NCI-H1092 treated with DMSO at 0.1 percent for 48 hours (cell line): ENCODE data around the gene WBP2.
"Not testable (repeated sequence)": the region's sequence is repeated elsewhere in the genome, so short reads cannot be mapped to it uniquely, and the experiment has no call there.

Experiments used
- DNase-seq: peaks from one replicate; lab custom pipeline; 2025; lab: John Stamatoyannopoulos, UW

Gene WBP2

GRCh38 chr17:75814021-75814395 lies 41.1 kb downstream of the WBP2 start:
- no peak for DNase-seq

DNA sequence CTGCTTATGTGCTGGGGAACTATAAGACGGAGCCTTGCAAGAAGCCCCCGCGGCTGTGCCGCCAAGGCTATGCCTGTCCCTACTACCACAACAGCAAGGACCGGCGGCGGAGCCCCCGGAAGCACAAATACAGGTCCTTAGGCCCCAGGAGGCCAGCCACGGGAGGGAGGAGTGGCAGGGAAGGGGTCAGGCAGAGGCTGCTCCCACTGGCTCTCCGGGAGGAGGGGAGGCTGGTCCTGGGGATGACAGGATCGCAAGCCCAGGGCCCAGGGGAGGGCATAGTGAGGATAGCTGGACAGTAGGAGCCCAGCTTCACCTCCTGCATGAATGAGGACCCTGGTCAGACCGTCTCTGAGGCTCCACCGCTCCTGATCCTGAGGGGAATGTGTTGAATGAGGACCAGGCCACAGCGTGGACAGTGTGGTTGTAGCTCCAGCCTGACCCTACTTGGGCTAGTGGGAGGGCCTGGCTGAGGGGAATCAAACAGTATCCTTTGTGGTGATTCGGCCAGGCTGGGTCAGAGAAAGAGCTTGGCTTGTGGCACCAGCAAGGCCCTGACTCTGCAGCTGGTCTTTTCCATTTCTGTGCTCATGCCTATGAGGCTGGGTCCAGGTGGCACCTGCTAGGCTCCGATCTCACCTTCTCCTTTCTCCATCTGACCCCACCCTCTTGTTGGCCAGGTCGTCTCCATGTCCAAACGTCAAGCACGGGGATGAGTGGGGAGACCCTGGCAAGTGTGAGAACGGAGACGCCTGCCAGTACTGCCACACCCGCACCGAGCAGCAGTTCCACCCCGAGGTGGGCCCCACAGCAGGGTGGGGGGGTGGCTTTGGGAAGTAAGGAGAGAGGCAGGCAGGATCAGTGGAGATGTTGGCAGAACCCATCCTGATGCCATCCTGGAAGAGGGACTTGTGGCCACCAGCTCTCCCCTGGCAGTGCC lies 41.8 kb downstream of the WBP2 start:
- DNase-seq = no peak

- no peak for DNase-seq
These were observed 42.8 kb downstream of the WBP2 start for GRCh38 chr17:75812096-75813013.

DNA sequence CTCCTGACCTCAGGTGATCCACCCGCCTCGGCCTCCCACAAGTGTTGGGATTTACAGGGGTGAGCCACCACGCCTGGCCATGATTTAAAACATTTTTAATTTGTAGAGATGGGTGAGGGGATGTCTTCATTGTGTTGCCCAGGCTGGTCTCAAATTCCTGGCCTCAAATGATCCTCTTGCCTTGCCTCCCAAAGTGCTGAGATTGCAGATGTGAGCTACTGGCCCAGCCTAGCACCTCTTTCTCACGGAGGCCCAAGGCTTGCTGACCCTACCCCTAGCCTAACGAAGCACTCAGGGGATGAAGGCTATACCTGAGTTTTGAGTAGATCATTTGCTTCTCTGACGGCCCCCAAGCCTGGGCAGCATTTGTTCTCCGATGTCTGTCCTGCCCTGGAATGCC lies 44.0 kb downstream of the WBP2 start:
- no peak for DNase-seq

DNA sequence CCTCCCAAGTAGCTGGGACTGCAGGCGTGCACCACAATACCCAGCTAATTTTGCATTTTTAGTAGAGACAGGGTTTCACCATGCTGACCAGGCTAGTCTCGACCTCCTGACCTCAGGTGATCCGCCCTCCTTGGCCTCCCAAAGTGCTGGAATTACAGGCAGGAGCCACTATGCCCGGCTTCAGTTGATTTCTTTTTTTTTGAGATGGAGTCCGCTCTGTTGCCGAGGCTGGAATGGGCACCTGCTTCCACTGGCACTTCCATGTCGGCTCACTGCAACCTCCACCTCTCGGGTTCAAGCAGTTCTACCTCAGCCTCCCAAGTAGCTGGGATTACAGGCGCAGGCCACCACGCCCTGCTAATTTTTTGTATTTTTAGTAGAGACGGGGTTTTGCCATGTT lies 44.4 kb downstream of the WBP2 start:
- not testable (repeated sequence) for DNase-seq

GRCh38 chr17:75810216-75810615 lies 44.9 kb downstream of the WBP2 start:
- no peak for DNase-seq

DNA sequence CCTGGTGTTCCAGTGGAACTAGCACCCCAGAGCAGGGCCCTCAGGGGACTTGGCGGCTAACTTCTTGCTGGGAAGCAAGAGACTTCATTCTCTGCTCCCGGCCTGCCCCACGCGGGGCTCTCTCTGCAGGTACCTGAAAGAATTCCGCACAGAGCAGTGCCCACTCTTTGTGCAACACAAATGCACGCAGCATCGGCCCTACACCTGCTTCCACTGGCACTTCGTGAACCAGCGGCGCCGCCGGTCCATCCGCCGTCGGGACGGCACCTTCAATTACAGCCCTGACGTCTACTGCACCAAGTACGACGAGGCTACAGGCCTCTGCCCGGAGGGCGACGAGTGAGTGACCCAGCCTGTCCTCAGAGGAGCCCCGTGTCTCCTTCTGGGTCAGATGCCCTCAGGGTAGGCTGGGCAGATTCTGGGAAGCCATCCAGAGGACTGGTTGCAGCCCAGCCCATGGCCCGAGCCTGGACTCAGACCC lies 45.5 kb downstream of the WBP2 start:
- DNase-seq = no peak

GRCh38 chr17:75808905-75809621 lies 46.1 kb downstream of the WBP2 start:
- DNase-seq = no peak

DNA sequence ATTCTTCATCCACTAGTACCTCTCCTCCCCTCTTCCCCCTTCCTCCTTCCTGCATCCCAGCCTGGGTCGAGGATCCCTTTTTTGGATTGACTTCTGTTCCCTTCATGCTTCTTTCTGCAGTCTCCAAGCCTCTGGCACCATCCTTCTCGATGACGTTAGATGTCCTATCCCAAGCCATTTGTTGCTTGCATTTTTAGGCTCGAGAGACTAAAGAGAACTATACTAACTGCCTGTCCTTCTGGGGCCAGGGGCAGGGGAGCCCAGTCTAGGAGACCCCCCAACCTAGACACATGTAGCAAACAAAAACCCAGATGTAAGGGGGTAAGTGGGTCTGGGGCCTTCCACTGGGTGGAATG lies 46.6 kb downstream of the WBP2 start:
- no peak for DNase-seq

GRCh38 chr17:75807861-75808260 lies 47.3 kb downstream of the WBP2 start:
- no peak for DNase-seq

DNA sequence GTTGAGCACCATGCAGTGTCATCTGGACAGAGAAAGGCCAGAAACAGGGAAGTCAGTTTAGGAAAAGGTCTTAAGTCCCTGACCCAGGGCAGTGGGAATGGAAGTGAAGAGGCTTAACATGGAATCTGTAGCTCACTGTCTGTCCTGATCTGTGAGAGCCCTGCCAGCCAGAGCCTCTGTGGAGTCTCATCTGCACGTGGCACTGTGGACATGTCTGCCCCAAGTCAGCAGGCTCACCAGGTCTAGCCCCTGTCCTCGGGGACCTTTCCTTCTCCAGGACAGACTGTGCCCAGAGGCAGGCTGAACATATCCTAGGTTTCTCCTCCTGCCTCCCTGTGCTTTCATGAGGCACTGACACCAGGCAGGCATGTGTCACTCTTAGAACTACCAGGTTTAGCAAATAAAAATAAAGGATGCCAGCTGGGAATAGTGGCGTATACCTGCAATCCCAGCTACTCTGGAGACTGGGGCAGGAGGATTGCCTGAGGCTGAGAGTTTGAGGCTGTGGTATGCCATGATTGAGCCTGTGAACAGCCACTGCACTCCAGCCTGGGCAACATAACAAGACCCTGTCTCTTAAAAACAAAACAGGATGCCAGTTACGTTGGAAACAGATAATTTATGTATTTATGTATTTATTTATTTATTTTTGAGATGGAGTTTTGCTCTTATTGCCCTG lies 48.2 kb downstream of the WBP2 start:
- DNase-seq = no peak

DNA sequence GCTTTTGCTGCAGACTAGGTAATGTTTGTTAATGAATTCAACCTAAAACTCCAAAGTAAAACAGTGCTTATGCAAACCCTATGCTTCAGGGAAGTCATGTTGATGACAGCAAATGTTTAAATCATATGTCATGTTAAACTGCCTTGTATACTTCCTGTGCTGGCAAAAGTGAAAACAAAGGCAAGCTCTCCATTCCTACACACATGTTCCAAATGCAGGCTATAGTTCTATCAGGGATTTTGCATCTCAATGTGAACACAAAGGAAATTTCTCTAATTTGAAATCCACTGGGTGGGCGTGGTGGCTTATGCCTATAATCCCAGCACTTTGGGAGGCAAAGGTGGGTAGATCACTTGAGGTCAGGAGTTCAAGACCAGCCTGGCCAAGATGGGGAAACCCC lies 51.3 kb downstream of the WBP2 start:
- DNase-seq = no peak

GRCh38 chr17:75799402-75799801 lies 55.7 kb downstream of the WBP2 start:
- no peak for DNase-seq

DNA sequence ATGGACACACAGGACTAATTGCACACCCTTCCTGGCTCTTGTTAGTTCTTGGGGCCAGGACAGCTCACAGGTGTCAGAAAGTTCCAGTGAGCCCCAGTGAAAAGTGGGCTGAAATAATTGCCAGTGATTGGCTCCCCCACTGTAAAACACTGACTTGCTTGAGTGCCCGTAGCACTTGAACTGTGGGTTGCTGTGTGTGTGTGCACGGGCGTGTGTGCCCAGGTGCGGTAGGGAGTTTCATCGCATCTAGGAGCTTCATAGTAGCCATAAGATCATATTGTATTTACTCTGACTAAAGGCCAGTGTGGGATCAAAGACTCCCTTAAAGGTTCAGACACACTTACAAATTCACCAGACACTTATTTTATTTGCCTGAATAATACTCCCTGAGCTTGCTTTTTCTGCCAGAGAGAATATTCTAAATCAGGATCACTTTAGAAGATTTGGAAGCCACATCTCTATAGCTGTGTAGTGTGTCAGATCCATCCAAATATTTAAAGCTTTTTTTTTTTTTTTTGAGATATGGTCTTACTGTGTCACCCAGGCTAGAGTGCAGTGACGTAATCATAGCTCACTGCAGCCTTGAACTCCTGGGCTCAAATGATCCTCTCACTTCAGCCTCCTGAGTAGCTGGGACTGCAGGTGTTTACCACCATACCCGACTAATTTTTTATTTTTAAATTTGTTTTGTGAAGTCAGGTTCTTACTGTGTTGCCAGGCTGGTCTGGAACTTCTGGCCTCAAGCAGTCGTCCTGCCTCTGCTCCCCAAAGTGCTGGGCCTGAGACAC lies 59.1 kb downstream of the WBP2 start:
- DNase-seq = no peak
